GM18498 (cell line): ENCODE data around the gene KYNU.
A peak's percentile ranks its signal among the peaks of the same experiment; 100 is the strongest.
"Not testable (repeated sequence)": the region's sequence is repeated elsewhere in the genome, so short reads cannot be mapped to it uniquely, and the experiment has no call there.

ENCODE experiments used
- ATAC-seq: cut with Tn5 transposase; IDR thresholded peaks from one replicate; pipeline ENCODE4 v1.9.1; 2021; ENCODE audit warnings: mild to moderate bottlenecking, moderate library complexity; ENCODE audit not compliant: unreplicated experiment

The KYNU gene

GRCh38 chr2:142877216-142877838 is at the start of gene KYNU:
TSS of gene KYNU (plus strand) at chr2:142877664. CDS start at chr2:142885368, 7,704 bp downstream.
- ATAC-seq: peak; percentile 66

- ATAC-seq: no peak
These were observed 43.4 kb upstream of the KYNU start for GRCh38 chr2:142834021-142834420.

- no peak for ATAC-seq
These were observed 37.0 kb upstream of the KYNU start for GRCh38 chr2:142840436-142840835.

- no peak for ATAC-seq
These were observed 35.7 kb upstream of the KYNU start for GRCh38 chr2:142841788-142842187.

GRCh38 chr2:142842369-142842768 is 35.1 kb upstream of the KYNU start:
- no peak for ATAC-seq

GRCh38 chr2:142843731-142844130 is 33.7 kb upstream of the KYNU start:
- ATAC-seq: no peak

GRCh38 chr2:142848023-142848606 is 29.3 kb upstream of the KYNU start:
- no peak for ATAC-seq

GRCh38 chr2:142849820-142850219 is 27.6 kb upstream of the KYNU start:
- no peak for ATAC-seq

- no peak for ATAC-seq
These were observed 23.6 kb upstream of the KYNU start for GRCh38 chr2:142853912-142854311.

GRCh38 chr2:142857256-142858164 is 20.0 kb upstream of the KYNU start:
- no peak for ATAC-seq

GRCh38 chr2:142858961-142859360 is 18.5 kb upstream of the KYNU start:
- no peak for ATAC-seq

GRCh38 chr2:142862299-142862698 is 15.2 kb upstream of the KYNU start:
- no peak for ATAC-seq

- no peak for ATAC-seq
These were observed 14.6 kb upstream of the KYNU start for GRCh38 chr2:142862847-142863246.

- ATAC-seq: no peak
These were observed 13.9 kb upstream of the KYNU start for GRCh38 chr2:142863485-142863961.

GRCh38 chr2:142864605-142865004 is 12.9 kb upstream of the KYNU start:
- not testable (repeated sequence) for ATAC-seq

GRCh38 chr2:142865924-142866323 is 11.5 kb upstream of the KYNU start:
- peak; percentile 89 for ATAC-seq

GRCh38 chr2:142866426-142866825 is 11.0 kb upstream of the KYNU start:
- ATAC-seq: peak; percentile 24

- no peak for ATAC-seq
These were observed 10.3 kb upstream of the KYNU start for GRCh38 chr2:142867136-142867535.

GRCh38 chr2:142868229-142868762 is 9.2 kb upstream of the KYNU start:
- peak; percentile 55 for ATAC-seq

- ATAC-seq: not testable (repeated sequence)
These were observed 8.4 kb upstream of the KYNU start for GRCh38 chr2:142869065-142869460.

- no peak for ATAC-seq
These were observed 7.9 kb upstream of the KYNU start for GRCh38 chr2:142869461-142870106.
